Astrocyte (in vitro differentiated cells and primary cell): ENCODE results near the gene TPT1. TPM values are rescaled to one million over a fixed set of nuclear protein-coding genes. Genes with fewer than 3 reads are reported as not detected.

ENCODE experiments used
- DNase-seq: peaks from one replicate; pipeline ENCODE4 v3.0.0-alpha.2; 2010; ENCODE audit warnings: low read depth
- FAIRE-seq: peaks from 2 replicates; lab custom pipeline; 2011; peaks lifted over from hg19 to GRCh38; lab: Jason Lieb, UNC
- H2AFZ ChIP-seq: 2 replicates; pipeline ENCODE4 v1.6.0; 2012; ENCODE audit warnings: low read depth, low read length, inconsistent platforms
- H3K27ac ChIP-seq: 2 replicates; pipeline ENCODE4 v1.5.1; 2011; ENCODE audit warnings: low read depth, low read length, inconsistent platforms
- H3K27me3 ChIP-seq: 2 replicates; pipeline ENCODE4 v1.6.0; 2011; ENCODE audit warnings: low read length, inconsistent platforms; ENCODE audit not compliant: insufficient read depth
- H3K36me3 ChIP-seq: 2 replicates; pipeline ENCODE4 v1.5.1; 2011; ENCODE audit warnings: low read length, inconsistent platforms; ENCODE audit not compliant: insufficient read depth
- H3K4me1 ChIP-seq: 2 replicates; pipeline ENCODE4 v1.5.1; 2011; ENCODE audit warnings: low read length, inconsistent platforms; ENCODE audit not compliant: insufficient read depth
- H3K4me2 ChIP-seq: 2 replicates; pipeline ENCODE4 v1.6.0; 2012; ENCODE audit warnings: low read length, inconsistent platforms
- H3K4me3 ChIP-seq: 2 replicates; pipeline ENCODE4 v1.5.1; 2011; ENCODE audit warnings: low read depth, mild to moderate bottlenecking, low read length, inconsistent platforms; ENCODE audit not compliant: insufficient read depth
- H3K79me2 ChIP-seq: 2 replicates; pipeline ENCODE4 v1.6.0; 2012; ENCODE audit warnings: mild to moderate bottlenecking, low read length, inconsistent platforms; ENCODE audit not compliant: insufficient read depth
- H3K9ac ChIP-seq: 2 replicates; pipeline ENCODE4 v1.6.0; 2012; ENCODE audit warnings: mild to moderate bottlenecking, low read length, inconsistent platforms
- H3K9me3 ChIP-seq: 2 replicates; pipeline ENCODE4 v1.5.1; 2012; ENCODE audit warnings: low read depth, mild to moderate bottlenecking, low read length, inconsistent platforms; ENCODE audit not compliant: insufficient read depth
- H4K20me1 ChIP-seq: 2 replicates; pipeline ENCODE4 v1.6.0; 2012; ENCODE audit warnings: low read length, inconsistent platforms; ENCODE audit not compliant: insufficient read depth
- H3K27ac Mint-ChIP-seq: one replicate; pipeline ENCODE4 v1.8.0; 2021; ENCODE audit warnings: mild to moderate bottlenecking, mixed read lengths; ENCODE audit not compliant: unreplicated experiment
- H3K27me3 Mint-ChIP-seq: one replicate; pipeline ENCODE4 v1.8.0; 2021; ENCODE audit warnings: low read depth, mixed read lengths; ENCODE audit not compliant: unreplicated experiment
- H3K36me3 Mint-ChIP-seq: one replicate; pipeline ENCODE4 v1.8.0; 2021; ENCODE audit warnings: low read depth, mixed read lengths; ENCODE audit not compliant: unreplicated experiment
- H3K4me1 Mint-ChIP-seq: one replicate; pipeline ENCODE4 v1.8.0; 2021; ENCODE audit warnings: low read depth, mixed read lengths; ENCODE audit not compliant: unreplicated experiment
- H3K4me3 Mint-ChIP-seq: one replicate; pipeline ENCODE4 v1.8.0; 2021; ENCODE audit warnings: mild to moderate bottlenecking, moderate library complexity, mixed read lengths; ENCODE audit not compliant: unreplicated experiment
- H3K9me3 Mint-ChIP-seq: one replicate; pipeline ENCODE4 v1.8.0; 2021; ENCODE audit warnings: mild to moderate bottlenecking, mixed read lengths; ENCODE audit not compliant: unreplicated experiment
- EZH2 ChIP-seq: IDR thresholded peaks from 2 replicates; pipeline ENCODE4 v1.6.1; 2012; ENCODE audit warnings: mild to moderate bottlenecking, low read length, inconsistent platforms; ENCODE audit not compliant: insufficient read depth
- total RNA-seq: library from RNA; stranded (reverse); gene quantifications from 2 replicates; pipeline ENCODE4 v1.2.1, GENCODE V29; 2021
- TF ChIP-seq, protein P1 (sequence below): IDR thresholded peaks from 2 replicates; pipeline ENCODE4 v1.5.1; 2011; ENCODE audit warnings: low read depth, mild to moderate bottlenecking, inconsistent platforms, low read length, moderate library complexity; ENCODE audit not compliant: insufficient read depth

TPT1 gene
- total RNA-seq, 1 donor from 2014 or later: 2,540 TPM

DNA sequence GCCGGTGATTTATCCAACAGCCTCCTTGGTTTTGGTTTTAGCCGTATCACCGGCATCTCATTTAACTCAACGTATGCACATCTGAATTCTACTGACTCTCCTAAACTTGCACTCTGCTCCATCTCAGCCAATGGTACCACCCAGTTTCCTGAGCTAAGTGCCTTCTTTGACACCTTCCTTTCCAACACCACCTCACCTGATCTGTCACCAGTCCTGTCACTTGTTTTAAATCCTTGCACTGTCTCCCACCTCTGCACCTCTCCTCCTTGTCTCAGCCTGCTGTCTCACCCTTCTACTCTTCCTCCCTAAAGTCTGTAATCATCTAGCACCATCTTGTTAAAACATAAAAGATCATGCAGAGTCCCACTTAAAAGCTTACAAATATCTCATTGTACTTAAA, 28.1 kb upstream of the TPT1 start:
- H3K4me3 Mint-ChIP-seq: no peak overlapping the region
- Histone ChIP-seq H3K9me3 (no peaks in the 10 kb centered on the region), H4K20me1 (no peaks in the 10 kb centered on the region), H3K27ac (no peak overlapping the region), H3K4me1 (peaks cover 10% of the 10 kb centered on the region), H3K79me2 (no peaks in the 10 kb centered on the region), H3K36me3 (no peaks in the 10 kb centered on the region), H3K4me3 (no peak overlapping the region), H3K9ac (no peak overlapping the region), H3K27me3 (no peaks in the 10 kb centered on the region), H3K4me2 (no peak overlapping the region), H2AFZ (no peak overlapping the region)
- H3K27ac Mint-ChIP-seq: no peak overlapping the region
- DNase-seq (no peak), FAIRE-seq (no peak)
- peaks cover 16% of the 10 kb centered on the region for H3K36me3 Mint-ChIP-seq
- H3K27me3 Mint-ChIP-seq: no peaks in the 10 kb centered on the region
- no peaks in the 10 kb centered on the region for H3K9me3 Mint-ChIP-seq
- H3K4me1 Mint-ChIP-seq: peaks cover 21% of the 10 kb centered on the region
- TF ChIP-seq, protein P1, sequence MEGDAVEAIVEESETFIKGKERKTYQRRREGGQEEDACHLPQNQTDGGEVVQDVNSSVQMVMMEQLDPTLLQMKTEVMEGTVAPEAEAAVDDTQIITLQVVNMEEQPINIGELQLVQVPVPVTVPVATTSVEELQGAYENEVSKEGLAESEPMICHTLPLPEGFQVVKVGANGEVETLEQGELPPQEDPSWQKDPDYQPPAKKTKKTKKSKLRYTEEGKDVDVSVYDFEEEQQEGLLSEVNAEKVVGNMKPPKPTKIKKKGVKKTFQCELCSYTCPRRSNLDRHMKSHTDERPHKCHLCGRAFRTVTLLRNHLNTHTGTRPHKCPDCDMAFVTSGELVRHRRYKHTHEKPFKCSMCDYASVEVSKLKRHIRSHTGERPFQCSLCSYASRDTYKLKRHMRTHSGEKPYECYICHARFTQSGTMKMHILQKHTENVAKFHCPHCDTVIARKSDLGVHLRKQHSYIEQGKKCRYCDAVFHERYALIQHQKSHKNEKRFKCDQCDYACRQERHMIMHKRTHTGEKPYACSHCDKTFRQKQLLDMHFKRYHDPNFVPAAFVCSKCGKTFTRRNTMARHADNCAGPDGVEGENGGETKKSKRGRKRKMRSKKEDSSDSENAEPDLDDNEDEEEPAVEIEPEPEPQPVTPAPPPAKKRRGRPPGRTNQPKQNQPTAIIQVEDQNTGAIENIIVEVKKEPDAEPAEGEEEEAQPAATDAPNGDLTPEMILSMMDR: no peak
- no peak for TF ChIP-seq EZH2

GRCh38 chr13:45368571-45368970, 27.6 kb upstream of the TPT1 start:
- H3K36me3 Mint-ChIP-seq: peaks cover 20% of the 10 kb centered on the region
- H3K4me3 Mint-ChIP-seq: no peak overlapping the region
- TF ChIP-seq, protein P1: no peak
- TF ChIP-seq EZH2: no peak
- H4K20me1 ChIP-seq: no peaks in the 10 kb centered on the region
- H3K36me3 ChIP-seq: no peaks in the 10 kb centered on the region
- H3K9me3 ChIP-seq: no peaks in the 10 kb centered on the region
- no peaks in the 10 kb centered on the region for H3K79me2 ChIP-seq
- H3K9ac ChIP-seq: no peak overlapping the region
- H3K4me1 ChIP-seq: peaks cover 10% of the 10 kb centered on the region
- H2AFZ ChIP-seq: no peak overlapping the region
- FAIRE-seq: no peak
- H3K4me2 ChIP-seq: no peak overlapping the region
- H3K27ac ChIP-seq: no peak overlapping the region
- DNase-seq: no peak
- no peak overlapping the region for H3K4me3 ChIP-seq
- no peaks in the 10 kb centered on the region for H3K27me3 Mint-ChIP-seq
- peak overlapping the region; percentile 20 for H3K27ac Mint-ChIP-seq
- no peaks in the 10 kb centered on the region for H3K9me3 Mint-ChIP-seq
- H3K4me1 Mint-ChIP-seq: peaks cover 21% of the 10 kb centered on the region
- H3K27me3 ChIP-seq: no peaks in the 10 kb centered on the region

GRCh38 chr13:45368005-45368404, 27.0 kb upstream of the TPT1 start:
- peaks cover 22% of the 10 kb centered on the region for H3K36me3 Mint-ChIP-seq
- peaks cover 10% of the 10 kb centered on the region for H3K4me1 ChIP-seq
- H3K27me3 ChIP-seq: no peaks in the 10 kb centered on the region
- no peaks in the 10 kb centered on the region for H3K36me3 ChIP-seq
- H3K79me2 ChIP-seq: no peaks in the 10 kb centered on the region
- no peaks in the 10 kb centered on the region for H3K9me3 ChIP-seq
- DNase-seq: no peak
- no peaks in the 10 kb centered on the region for H4K20me1 ChIP-seq
- no peak overlapping the region for H3K4me2 ChIP-seq
- TF ChIP-seq EZH2: no peak
- TF ChIP-seq, protein P1: no peak
- H3K9ac ChIP-seq: no peak overlapping the region
- H2AFZ ChIP-seq: no peak overlapping the region
- no peaks in the 10 kb centered on the region for H3K9me3 Mint-ChIP-seq
- no peak overlapping the region for H3K4me3 ChIP-seq
- no peaks in the 10 kb centered on the region for H3K27me3 Mint-ChIP-seq
- H3K27ac Mint-ChIP-seq: no peak overlapping the region
- H3K27ac ChIP-seq: peak overlapping the region; percentile 19
- peaks cover 19% of the 10 kb centered on the region for H3K4me1 Mint-ChIP-seq
- FAIRE-seq: no peak
- no peak overlapping the region for H3K4me3 Mint-ChIP-seq
